ES-I3 (cell line): ENCODE results near the gene PDGFRA.

Source experiments
- H3K36me3 ChIP-seq: 2 replicates; pipeline ENCODE4 v1.6.1; 2013; ENCODE audit warnings: mild to moderate bottlenecking, low read length, control low read depth, moderate library complexity; ENCODE audit not compliant: insufficient read depth
- H3K4me1 ChIP-seq: 2 replicates; pipeline ENCODE4 v1.6.1; 2013; ENCODE audit warnings: mild to moderate bottlenecking, control low read depth, low read length; ENCODE audit not compliant: insufficient read depth
- H3K9ac ChIP-seq: 2 replicates; pipeline ENCODE4 v1.6.1; 2013; ENCODE audit warnings: low read depth, mild to moderate bottlenecking, low read length, moderate library complexity
- H3K9me3 ChIP-seq: 2 replicates; pipeline ENCODE4 v1.6.1; 2013; ENCODE audit warnings: mild to moderate bottlenecking, low read length, moderate library complexity; ENCODE audit not compliant: control insufficient read depth, insufficient read depth

The PDGFRA gene

GRCh38 chr4:54256491-54257486 is 27.7 kb downstream of the PDGFRA start:
- H3K36me3 ChIP-seq, result no peaks in the 10 kb centered on the region
- H3K9ac ChIP-seq, result no peak overlapping the region
- no peaks in the 10 kb centered on the region; the same call in 1 of the 2 replicates for H3K9me3 ChIP-seq
- H3K4me1 ChIP-seq, result no peaks in the 10 kb centered on the region

- Histone ChIP-seq H3K9ac (no peak overlapping the region), H3K4me1 (no peaks in the 10 kb centered on the region), H3K36me3 (no peaks in the 10 kb centered on the region), H3K9me3 (no peaks in the 10 kb centered on the region)
These were observed 36.3 kb downstream of the PDGFRA start for GRCh38 chr4:54265366-54265765.

GRCh38 chr4:54268151-54268550 is 39.1 kb downstream of the PDGFRA start:
- Histone ChIP-seq H3K9me3 (no peaks in the 10 kb centered on the region), H3K36me3 (no peaks in the 10 kb centered on the region), H3K4me1 (no peaks in the 10 kb centered on the region), H3K9ac (no peak overlapping the region)

GRCh38 chr4:54271464-54271863 is 42.4 kb downstream of the PDGFRA start:
- H3K36me3 ChIP-seq, result no peaks in the 10 kb centered on the region; the same call in 1 of the 2 replicates
- no peak overlapping the region for H3K9ac ChIP-seq
- H3K9me3 ChIP-seq, result no peaks in the 10 kb centered on the region
- peaks cover 2% of the 10 kb centered on the region; the same call in 1 of the 2 replicates for H3K4me1 ChIP-seq

- Histone ChIP-seq H3K36me3 (no peaks in the 10 kb centered on the region; the same call in 1 of the 2 replicates), H3K9me3 (no peaks in the 10 kb centered on the region), H3K9ac (no peak overlapping the region), H3K4me1 (peaks cover 6% of the 10 kb centered on the region; the same call in 1 of the 2 replicates)
These were observed 43.0 kb downstream of the PDGFRA start for GRCh38 chr4:54272051-54272450.

- Histone ChIP-seq H3K9ac (no peak overlapping the region), H3K4me1 (peaks cover 20% of the 10 kb centered on the region), H3K36me3 (no peaks in the 10 kb centered on the region; the same call in 1 of the 2 replicates), H3K9me3 (no peaks in the 10 kb centered on the region)
These were observed 45.2 kb downstream of the PDGFRA start for GRCh38 chr4:54274264-54274663.

- Histone ChIP-seq H3K9me3 (no peaks in the 10 kb centered on the region), H3K36me3 (no peaks in the 10 kb centered on the region; the same call in 1 of the 2 replicates), H3K9ac (no peak overlapping the region), H3K4me1 (peaks cover 20% of the 10 kb centered on the region)
These were observed 45.9 kb downstream of the PDGFRA start for GRCh38 chr4:54274795-54275665.

GRCh38 chr4:54276641-54277430 is 47.7 kb downstream of the PDGFRA start:
- H3K36me3 ChIP-seq, result no peaks in the 10 kb centered on the region; the same call in 1 of the 2 replicates
- no peaks in the 10 kb centered on the region for H3K9me3 ChIP-seq
- H3K9ac ChIP-seq, result peak overlapping the region; percentile 26; the same call in 1 of the 2 replicates
- peaks cover 20% of the 10 kb centered on the region for H3K4me1 ChIP-seq

GRCh38 chr4:54277691-54278090 is 48.6 kb downstream of the PDGFRA start:
- H3K9ac ChIP-seq, result no peak overlapping the region
- peaks cover 20% of the 10 kb centered on the region for H3K4me1 ChIP-seq
- peaks cover 6% of the 10 kb centered on the region; the same call in 1 of the 2 replicates for H3K9me3 ChIP-seq
- H3K36me3 ChIP-seq, result no peaks in the 10 kb centered on the region; the same call in none of the 2 replicates

GRCh38 chr4:54278216-54278615 is 49.1 kb downstream of the PDGFRA start:
- Histone ChIP-seq H3K9ac (no peak overlapping the region), H3K36me3 (no peaks in the 10 kb centered on the region; the same call in none of the 2 replicates), H3K9me3 (peaks cover 11% of the 10 kb centered on the region; the same call in 1 of the 2 replicates)

GRCh38 chr4:54281054-54281766 is 52.1 kb downstream of the PDGFRA start:
- Histone ChIP-seq H3K36me3 (no peaks in the 10 kb centered on the region; the same call in 1 of the 2 replicates), H3K4me1 (peaks cover 20% of the 10 kb centered on the region), H3K9me3 (peaks cover 14% of the 10 kb centered on the region; the same call in 1 of the 2 replicates), H3K9ac (no peak overlapping the region)

More at GRCh38 chr4:54278216-54278615, 49.1 kb downstream of the PDGFRA start:
- H3K4me1 ChIP-seq, result peaks cover 20% of the 10 kb centered on the region

GRCh38 chr4:54282837-54283236 is 53.7 kb downstream of the PDGFRA start:
- no peak overlapping the region for H3K9ac ChIP-seq
- no peaks in the 10 kb centered on the region; the same call in 1 of the 2 replicates for H3K36me3 ChIP-seq
- peaks cover 9% of the 10 kb centered on the region for H3K4me1 ChIP-seq
- peaks cover 14% of the 10 kb centered on the region; the same call in 1 of the 2 replicates for H3K9me3 ChIP-seq

- Histone ChIP-seq H3K4me1 (no peaks in the 10 kb centered on the region), H3K36me3 (no peaks in the 10 kb centered on the region), H3K9me3 (no peaks in the 10 kb centered on the region), H3K9ac (no peak overlapping the region)
These were observed 60.2 kb downstream of the PDGFRA start for GRCh38 chr4:54289316-54289715.
